Stimulated activated CD8-positive, alpha-beta memory T cell treated with anti-CD3 and anti-CD28 coated beads, Interleukin-2, amount 100 ng/mL, for 48 hours (primary cell): ENCODE data around the gene EXOSC10.

ENCODE experiments used
- DNase-seq, 2 donors: peaks; one replicate each; pipeline ENCODE4 v3.0.0-alpha.2; 2020; ENCODE audit warnings: low read depth in 2 of 2

The EXOSC10 gene

DNA sequence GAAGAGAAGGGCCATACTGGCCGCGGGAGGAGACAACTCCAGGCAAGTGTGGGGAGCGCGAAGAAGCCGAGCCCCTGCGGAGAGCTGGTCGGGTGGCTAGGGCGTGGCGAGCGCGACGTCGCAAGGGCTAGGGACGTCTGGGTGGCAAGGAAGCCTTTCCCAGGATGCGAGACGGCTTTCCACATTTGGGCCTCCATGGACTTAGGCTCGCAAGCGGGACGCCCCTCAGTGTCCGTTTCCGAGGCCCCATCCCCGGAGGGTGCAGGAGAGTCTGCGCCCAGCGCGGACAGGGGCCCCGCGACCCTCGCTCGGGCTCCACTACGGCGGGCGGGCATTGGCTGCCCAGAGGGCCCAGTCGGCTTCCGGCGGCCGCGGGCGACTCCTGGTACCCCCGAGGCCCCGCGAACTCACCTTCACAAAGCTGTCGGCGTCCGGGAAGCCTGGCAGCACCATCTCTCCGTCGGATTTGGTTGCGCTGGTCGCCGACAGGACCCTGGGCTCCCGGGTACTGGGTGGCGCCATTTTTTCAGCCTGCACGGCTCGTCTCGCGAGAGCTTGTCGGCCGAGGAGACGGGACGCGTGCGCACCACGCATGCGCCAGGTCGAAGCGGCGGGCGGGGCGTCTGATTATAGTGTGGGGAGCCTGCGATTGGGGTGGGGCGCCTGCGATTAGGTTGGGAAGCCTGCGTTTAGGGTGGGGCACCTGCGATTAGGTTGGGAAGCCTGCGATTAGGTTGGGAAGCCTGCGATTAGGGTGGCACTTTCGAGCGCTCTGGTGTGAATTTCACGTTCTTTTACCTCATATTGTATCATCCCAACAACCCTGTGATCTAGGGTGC lies at the start of gene EXOSC10:
Gene EXOSC10 (minus strand): TSS at position 560 of the 839 bp plus-strand sequence. CDS start 38 bp downstream, at position 522.
- peak; percentile 92 to 93 for DNase-seq

DNA sequence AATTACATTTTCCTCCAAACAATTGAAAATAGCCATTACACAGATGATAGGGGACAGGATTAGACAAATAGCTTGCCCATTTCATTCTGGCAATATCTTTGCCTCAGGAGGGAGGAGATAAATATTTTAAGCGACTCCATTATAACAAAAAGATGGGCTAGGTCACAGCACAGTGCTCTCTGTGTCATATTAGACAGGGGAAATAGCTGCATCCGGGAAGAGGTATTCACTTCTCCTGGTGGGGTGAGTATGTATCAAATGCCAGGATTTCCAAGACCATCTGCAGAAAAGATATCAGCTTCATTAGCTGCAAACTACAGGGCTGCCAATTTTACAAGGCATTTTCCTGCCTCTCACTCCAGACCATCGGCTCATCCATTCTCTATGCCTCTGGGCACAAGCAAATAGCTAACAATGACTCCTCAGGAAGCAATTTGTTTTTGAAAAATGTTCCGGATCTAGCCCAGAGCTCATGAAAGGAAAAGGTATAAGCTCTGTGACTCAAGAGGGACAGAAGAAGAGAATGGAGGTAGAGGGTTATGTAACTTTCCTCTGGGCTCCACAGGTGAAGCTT lies 47.6 kb upstream of the EXOSC10 start:
- DNase-seq: no peak

DNA sequence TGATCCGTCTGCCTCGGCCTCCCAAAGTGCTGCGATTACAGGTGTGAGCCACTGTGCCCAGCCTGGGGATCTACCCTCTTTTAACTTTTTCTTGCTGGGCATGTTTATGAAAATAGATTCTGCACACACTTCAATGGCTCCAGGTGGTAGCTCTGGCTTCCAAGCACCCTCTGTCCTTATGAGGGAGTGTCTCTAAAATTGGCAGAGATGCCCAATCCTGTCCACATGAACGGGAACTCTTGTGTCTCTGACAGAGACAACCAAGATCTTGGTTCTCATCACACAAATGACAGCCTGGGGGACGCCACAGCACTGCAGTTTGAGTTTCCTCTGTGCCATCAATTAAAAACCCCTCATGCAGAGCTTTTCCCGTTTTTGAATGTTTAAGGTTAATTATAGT lies 46.1 kb upstream of the EXOSC10 start:
- no peak for DNase-seq

DNA sequence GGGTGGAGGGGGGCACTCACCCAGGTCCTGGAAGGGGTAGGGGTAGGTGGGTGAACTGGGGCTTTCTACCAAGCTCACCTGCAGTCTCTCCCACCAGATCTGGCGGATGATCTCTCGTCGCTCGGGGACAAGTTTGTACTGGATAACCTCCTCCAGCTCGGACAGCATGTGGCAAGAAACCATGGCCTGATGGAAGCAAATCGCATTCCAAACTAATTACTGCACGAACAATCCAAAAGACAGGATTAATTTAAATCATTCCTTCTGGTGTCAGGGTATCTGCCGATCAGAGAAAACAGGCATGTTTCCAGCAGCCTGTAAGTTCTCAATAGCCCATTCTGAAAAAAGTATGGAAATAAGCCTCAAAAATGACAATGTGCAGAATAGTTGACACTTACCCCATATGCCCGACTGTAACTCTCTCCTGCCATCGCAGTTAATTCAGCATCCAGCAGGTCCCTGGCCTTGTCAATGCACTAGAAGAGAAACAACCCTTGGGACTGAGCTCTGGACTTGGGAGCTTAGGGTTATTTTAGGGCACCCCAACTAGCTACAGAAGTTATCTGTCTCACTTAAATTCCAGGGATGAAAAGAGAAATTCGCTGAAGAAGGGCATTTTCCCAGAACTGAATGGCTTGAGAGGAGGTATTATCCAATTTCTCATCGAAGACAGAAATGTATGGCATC lies 45.0 kb upstream of the EXOSC10 start:
- no peak for DNase-seq

DNA sequence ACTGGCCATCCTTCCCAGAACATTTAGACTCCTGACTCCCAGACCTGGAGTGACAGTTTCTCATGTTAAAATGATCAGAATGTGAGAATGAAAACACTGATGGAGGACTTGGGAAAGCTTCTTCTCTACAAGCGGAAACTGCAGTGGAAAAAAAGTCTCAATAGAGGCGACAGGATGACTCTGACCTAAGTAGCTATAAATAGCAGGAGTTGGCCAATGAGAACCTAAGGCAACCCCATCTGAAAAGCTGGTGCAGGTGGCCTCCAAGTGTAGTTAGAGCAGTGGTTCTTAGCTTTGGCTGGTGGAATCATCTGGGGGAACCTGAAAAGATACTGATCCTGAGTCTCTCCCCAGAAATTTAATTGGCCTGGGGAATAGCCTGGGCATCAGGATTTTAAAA lies 44.2 kb upstream of the EXOSC10 start:
- DNase-seq: no peak

DNA sequence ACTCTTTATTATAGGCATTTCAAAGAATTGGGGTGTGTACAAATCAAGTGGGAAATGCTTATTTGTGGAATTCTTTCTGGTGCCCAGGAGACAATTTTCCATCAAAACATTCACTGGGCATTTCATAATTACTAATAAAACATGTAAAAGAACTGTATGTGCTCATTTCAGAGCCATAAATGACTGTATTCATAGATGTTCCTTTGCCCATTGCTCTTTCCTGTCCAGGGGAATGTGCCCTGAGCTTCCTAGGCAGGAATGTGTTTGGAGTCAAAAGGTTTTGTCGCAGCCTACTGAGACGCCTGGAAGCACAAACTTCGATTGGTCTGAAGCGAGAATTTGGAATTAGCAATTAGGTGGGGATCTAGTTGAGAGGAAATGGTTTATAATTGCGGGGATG lies 43.7 kb upstream of the EXOSC10 start:
- no peak for DNase-seq

DNA sequence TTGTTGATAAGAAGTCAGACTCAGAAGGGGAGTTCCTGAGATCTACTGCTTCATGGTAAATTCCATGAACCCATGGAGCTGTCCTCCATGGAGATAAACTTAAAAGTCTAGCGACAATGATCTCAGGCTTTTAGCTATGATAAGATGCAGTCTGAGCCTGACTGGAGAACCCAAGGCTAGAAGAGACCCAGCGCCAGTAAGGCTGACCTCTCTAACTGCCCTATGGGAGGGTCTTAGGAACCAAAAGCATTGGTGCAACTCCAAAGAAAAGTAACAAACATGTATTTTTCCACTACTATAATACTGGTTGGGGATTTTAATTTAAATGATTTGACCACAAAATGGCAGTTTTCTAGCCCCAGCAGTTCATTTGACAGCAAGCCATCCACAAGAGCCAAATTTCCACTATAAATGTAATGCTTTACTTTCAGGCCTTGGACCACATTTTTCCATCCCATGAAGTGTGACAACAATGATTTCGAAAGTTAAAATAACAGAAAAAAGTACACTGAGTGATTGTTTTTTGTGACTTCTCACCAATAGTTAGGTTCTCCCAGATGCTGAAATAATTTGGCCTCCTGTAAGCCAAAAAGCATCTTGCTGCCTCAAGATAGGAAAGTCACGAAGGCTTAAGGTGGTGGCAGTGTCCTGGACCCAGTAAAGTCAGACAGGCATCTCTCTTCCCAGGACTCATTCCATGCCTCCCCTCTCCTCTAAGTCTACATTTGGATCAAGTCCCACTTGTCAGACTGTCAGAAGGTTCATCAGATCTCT lies 43.1 kb upstream of the EXOSC10 start:
- DNase-seq: no peak

DNA sequence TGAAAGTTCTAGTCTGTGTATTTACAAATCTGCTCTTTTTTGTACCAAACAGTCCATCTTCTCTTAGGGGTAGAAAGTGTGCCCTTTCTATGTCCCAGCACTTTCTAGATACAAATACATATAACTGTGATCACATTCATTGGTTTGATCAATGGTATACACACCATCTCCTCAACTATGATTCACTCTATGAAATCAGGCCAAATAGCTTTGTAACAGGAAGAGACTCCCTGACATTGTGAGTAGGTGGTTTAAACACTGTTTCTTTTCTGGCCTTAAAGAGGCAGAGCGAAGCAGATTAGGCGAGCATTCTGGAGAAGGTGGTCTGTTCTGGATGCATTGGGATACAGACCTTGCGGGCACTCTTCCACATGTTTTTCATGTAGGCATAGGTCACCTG lies 39.3 kb upstream of the EXOSC10 start:
- DNase-seq: no peak

DNA sequence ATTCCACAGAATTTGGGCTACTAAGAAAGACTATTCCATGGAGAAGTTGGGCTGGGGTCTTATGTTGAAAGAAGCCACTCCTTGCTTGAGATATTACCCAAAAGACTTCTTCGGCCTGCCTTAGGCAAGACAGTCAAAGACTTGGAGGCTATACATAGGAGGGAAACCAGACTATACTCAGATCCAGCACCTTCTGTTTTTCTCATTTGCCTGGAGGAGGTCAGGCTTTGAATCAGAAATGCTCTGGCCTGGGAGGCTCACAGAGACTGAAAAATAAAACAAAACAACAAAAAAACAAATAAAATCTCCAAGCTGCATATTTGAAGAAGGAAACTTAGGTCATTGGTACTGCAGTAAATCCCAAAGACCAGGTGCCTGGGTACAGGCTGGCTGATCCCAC lies 38.4 kb upstream of the EXOSC10 start:
- DNase-seq: no peak

DNA sequence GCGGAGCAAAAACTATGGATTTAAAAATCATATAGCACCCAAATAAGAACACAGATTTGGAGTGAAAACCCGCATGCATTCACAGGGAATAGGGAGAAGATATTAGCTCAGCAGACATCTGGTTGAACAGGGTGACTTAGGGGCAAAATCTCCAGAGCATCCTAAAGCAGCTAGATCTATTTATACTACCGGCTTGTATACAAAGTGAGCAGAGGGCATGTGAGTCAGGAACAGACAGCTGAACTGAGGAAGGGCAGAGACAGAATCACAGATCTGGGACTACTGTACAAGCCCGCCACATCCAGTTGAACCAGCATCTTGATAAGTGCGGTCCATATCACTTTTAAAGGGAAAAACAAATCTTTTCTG lies 35.2 kb upstream of the EXOSC10 start:
- DNase-seq: no peak

DNA sequence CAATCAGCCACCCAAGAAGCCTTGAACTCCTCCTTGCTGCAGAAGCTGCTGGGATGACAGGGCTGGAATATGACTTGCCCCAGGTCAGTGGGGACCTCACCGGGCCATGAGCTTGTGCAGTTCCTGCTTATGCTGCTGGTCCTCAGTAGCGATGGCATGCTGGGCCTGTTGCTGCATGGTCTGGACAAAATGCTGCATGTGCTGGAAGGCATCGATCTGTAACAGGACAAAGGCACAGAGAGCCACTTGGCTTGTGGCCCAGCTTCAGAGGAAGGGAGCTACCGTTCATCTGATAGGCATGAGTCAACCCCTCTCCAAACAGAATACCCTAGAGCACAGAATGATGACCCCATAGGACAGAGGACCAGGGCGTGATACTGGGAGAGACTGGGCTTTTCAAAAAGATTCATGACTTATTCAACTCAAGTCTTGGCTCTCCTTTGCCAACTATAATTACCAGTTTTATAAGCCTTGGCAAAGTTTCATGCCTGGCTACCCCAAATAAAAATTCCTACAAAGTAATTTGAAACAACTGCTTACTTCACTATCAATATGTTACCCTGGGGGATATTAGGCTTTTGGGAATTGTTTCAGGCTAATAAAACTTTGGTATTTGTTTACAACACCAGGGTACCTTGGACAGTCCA lies 34.7 kb upstream of the EXOSC10 start:
- DNase-seq: no peak

DNA sequence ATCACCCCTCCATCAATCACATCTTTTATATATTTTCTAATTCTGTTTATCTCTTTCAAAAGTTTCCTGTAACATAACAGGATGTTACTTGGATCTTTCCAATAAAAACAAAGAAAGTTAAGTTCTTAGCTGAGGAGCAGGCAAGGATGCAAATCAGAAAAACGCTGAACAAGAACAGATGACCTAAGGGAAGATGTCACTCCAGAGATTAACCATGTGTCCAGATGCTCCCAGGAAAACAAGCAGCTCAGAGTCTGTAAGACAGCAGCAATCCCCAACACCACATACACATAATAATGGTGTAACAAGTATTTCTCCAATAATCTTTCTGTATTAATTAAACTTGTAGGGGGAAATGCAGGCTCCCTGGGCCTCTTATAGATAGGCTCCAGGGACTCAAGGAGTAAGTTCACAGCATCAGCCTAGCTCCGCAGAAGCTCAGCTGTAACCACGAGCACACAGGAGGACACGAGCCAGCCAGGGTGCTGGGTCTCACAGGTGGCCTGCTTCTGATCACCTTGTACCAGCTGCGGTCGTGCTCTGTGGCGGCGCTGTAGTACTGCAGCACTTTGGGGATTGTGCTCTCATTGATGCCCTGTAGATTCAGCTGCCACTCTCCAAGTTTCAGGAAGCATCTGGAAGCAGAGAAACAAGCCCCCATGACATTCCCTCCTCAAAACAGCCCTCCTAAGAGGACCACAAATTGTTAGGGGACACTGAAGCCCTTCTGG lies 33.1 kb upstream of the EXOSC10 start:
- no peak for DNase-seq

DNA sequence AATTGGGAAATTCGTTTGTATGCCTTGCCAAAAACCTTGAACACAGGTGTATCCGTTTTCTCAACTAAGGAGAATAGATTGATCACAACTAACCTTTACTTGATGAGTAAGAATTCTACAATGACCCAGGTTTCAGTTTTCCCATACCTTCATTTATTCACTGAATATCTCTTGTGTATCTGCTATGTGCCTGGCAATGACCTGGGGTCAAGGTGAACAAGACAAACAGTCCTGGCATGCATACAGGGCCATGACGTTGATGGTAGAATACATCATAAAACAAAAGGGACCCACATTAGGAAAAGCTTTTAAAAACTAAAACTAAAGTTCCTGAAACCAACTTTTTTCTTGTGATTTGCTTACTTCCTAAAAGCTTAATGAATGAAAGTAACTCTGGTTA lies 32.1 kb upstream of the EXOSC10 start:
- no peak for DNase-seq

DNA sequence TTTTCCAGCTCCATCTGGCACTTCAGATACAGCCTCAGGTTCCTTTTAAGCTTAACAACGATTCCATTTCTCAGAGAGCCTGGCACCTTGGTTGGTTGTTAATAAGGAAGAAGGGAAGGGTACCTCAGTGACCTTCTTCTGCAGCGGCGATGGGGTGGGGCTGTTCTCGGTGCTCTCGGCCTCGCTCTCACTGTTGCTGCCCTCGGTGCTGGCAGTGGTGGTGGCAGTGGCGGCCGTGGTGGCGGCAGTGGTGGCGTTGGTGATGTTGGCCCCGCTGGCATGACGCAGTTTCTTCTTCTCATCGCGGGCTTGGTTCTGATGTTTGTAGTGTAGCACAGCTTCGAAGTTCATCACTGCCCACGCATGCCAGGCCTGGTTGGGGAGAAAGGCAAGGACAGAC lies 30.7 kb upstream of the EXOSC10 start:
- DNase-seq: no peak

DNA sequence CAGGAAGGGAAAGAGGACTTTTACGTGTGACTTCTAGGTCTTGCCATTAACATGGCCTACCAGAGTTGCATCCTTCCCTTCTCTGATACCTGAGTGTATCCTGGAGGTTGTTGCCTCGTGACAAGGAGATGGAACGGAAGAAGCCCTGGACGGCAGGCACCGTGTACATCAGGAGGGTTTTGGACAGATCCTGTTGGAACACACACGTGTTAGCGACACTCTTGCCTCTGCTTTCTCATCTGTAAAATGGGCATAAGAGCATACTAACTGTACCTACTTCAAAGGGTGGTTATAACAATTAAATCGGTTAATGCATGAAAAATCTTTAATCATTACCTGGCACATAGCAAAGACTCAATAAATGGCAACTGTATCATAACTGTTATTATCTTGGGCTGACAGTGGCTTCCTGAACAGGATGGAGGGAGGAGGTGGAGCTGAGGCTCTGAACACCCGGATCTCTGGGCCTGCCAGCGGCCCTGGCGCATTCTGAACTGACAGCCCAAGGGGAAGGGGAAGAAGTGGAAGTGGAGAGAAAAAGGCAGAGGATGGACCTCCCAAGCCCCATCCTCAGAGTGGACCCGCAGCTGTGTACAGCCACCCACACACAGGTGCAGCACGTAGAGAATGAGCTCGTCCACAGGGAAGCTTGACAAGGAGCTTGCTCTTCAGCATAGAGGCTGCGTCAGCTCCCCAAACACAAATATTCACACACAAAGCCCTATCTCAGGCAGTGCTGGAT lies 30.2 kb upstream of the EXOSC10 start:
- no peak for DNase-seq

DNA sequence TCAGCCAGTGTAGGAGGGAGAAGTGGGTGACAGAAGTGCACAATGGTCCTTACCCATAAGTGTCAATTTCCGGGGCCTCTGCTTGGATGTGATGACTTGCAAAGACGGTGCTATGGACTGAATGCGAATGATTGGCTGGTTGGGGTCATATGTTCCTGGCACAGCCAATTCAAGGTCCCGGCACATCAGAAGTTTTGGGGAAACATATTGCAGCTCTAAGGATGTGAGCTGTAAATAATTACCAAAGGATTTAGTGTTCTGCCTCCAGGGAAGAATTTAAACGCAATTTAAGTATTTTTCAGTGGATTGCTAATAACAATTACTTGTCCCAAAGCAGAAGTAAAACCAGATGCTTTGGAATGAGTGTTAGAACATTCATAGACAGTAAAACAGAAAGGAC lies 26.9 kb upstream of the EXOSC10 start:
- no peak for DNase-seq

DNA sequence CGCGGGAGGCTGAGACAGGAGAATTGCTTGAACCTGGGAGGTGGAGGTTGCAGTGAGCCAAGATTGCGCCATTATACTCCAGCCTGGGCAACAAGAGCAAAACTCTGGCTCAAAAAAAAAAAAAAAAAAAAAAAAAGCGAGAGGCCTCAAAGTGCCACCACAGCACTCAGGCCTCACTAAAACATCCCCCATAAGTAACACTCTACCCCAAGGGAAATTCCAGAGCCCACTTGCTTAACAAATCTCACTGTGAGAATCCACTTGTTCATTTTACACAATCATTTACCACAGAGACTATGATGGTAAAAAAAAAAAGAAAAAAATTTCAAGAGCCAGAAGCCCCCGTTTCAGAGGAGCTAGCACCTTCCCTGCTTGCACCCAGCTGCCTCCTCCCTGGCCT lies 26.3 kb upstream of the EXOSC10 start:
- no peak for DNase-seq

DNA sequence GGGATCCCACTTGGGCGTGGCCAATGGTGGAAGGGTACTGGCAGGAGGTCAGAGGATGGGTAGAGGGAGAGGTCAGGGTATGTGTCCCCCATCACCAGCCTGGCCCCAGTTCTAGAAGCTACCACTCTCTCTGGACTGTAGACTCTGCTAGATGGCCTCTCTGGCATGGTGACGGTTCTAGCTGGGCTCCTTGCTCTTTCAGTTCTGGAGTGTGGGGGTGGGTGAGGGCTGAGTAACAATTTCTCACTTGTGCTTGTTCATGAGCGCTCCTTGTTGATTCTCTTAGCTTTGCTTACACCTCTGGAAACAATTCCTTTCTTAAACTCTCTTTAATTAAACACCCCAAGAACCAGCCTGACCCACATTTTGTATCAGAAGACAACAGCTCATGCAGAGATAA lies 25.3 kb upstream of the EXOSC10 start:
- no peak for DNase-seq

DNA sequence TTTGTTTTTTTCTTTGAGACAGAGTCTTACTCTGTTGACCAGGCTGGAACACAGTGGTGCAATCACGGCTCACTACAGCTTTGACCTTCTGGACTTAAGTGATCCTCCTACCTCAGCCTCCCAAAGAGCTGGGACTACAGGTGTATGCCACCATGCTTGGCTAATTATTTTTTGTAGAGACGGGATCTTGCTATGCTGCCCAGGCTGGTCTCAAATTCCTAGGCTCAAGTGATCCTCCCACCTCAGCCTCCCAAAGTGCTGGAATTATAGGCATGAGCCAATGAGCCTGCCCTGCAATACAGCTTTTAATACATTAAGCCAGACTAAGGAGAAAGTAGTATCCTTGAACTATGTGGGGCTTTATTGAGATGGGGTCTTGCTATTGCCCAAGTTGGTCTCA lies 16.6 kb upstream of the EXOSC10 start:
- DNase-seq: no peak

DNA sequence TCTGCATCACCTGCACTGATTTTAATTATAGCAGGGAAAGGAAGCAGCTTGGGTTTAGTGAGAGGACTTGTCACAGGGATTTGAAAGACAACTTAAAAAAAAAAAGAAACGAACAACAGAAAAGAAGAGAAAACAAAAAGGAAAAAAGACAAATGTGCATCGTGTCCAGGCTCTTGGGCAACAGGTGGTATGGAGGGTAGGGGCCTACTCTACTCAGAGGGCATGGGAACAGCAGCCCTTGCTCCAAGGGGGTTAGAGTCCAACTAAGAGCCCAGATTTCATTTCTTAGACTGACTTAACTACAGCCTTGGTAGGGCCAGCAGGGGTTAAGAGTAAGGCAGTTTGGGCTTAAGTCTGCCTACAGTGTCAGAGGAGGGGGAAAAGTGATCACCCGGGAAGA lies 15.3 kb upstream of the EXOSC10 start:
- DNase-seq: no peak
